Measurements from ENCODE around the gene ITGA4.

Gene ITGA4

GRCh38 chr2:181467966-181468707, 11.0 kb downstream of the ITGA4 start:
- H3K4me3 ChIP-seq (ENCODE audit: low read depth, low read length) = no peak overlapping the region
- TF ChIP-seq, protein P1, sequence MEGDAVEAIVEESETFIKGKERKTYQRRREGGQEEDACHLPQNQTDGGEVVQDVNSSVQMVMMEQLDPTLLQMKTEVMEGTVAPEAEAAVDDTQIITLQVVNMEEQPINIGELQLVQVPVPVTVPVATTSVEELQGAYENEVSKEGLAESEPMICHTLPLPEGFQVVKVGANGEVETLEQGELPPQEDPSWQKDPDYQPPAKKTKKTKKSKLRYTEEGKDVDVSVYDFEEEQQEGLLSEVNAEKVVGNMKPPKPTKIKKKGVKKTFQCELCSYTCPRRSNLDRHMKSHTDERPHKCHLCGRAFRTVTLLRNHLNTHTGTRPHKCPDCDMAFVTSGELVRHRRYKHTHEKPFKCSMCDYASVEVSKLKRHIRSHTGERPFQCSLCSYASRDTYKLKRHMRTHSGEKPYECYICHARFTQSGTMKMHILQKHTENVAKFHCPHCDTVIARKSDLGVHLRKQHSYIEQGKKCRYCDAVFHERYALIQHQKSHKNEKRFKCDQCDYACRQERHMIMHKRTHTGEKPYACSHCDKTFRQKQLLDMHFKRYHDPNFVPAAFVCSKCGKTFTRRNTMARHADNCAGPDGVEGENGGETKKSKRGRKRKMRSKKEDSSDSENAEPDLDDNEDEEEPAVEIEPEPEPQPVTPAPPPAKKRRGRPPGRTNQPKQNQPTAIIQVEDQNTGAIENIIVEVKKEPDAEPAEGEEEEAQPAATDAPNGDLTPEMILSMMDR (IDR thresholded peaks at IDR 0.05; ENCODE audit: insufficient read depth, low read length, missing control alignments) = no peak
- no peak for DNase-seq (ENCODE audit: low read depth, low spot score)
- ChIA-PET CTCF (interaction anchor here (0.7 to 4.1 kb wide), 13 partner anchors 8 to 1344 kb away, joined by 3 to 86 read pairs (median 5); partner anchors contain the start of gene ITGA4), POLR2A (no interaction called here)

GRCh38 chr2:181468811-181469210, 11.6 kb downstream of the ITGA4 start:
- no peak overlapping the region for H3K4me3 ChIP-seq (ENCODE audit: low read depth, low read length)
- POLR2A ChIA-PET = no interaction called here
- DNase-seq (ENCODE audit: low read depth, low spot score) = no peak
- TF ChIP-seq, protein P1 (IDR thresholded peaks at IDR 0.05; ENCODE audit: insufficient read depth, low read length, missing control alignments) = no peak
- CTCF ChIA-PET = interaction anchor here (1.1 to 4.1 kb wide), 6 partner anchors 8 to 1345 kb away, joined by 3 to 86 read pairs (median 29); partner anchors contain the start of gene ITGA4

GRCh38 chr2:181471226-181471625, 14.0 kb downstream of the ITGA4 start:
- no peak for DNase-seq (ENCODE audit: low read depth, low spot score)
- H3K4me3 ChIP-seq (ENCODE audit: low read depth, low read length) = no peak overlapping the region
- TF ChIP-seq, protein P1 (IDR thresholded peaks at IDR 0.05; ENCODE audit: insufficient read depth, low read length, missing control alignments) = no peak
- ChIA-PET POLR2A (no interaction called here), CTCF (interaction anchor here (1.5 to 2.6 kb wide), 2 partner anchors 14 to 366 kb away, joined by 5 to 8 read pairs; partner anchors contain the start of gene ITGA4)

DNA sequence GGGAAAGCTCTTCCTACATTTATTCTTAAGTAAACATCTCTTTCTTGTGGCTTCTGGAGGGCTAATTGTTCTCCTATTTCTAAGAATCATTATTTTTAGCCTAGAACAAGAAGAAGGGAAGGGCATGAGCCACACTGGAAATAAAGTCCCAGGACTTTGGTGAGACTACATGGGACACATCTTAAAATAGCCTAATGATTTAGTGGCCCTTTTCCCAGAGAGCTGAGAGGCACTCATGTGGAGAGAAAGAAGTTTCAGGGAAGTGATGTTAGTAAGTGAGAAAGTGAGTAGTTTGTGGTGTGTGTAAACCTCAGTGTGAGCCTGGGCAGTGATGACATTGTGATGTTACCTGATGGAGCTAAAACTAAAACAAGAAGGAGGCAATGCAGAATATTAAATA, 14.6 kb downstream of the ITGA4 start:
- no peak overlapping the region for H3K4me3 ChIP-seq (ENCODE audit: low read depth, low read length)
- POLR2A ChIA-PET = no interaction called here
- CTCF ChIA-PET = interaction anchor here (1.0 to 2.6 kb wide), 2 partner anchors 14 to 367 kb away, joined by 3 to 8 read pairs; partner anchors contain the start of gene ITGA4
- TF ChIP-seq, protein P1 (IDR thresholded peaks at IDR 0.05; ENCODE audit: insufficient read depth, low read length, missing control alignments) = no peak
- DNase-seq (ENCODE audit: low read depth, low spot score) = no peak

DNA sequence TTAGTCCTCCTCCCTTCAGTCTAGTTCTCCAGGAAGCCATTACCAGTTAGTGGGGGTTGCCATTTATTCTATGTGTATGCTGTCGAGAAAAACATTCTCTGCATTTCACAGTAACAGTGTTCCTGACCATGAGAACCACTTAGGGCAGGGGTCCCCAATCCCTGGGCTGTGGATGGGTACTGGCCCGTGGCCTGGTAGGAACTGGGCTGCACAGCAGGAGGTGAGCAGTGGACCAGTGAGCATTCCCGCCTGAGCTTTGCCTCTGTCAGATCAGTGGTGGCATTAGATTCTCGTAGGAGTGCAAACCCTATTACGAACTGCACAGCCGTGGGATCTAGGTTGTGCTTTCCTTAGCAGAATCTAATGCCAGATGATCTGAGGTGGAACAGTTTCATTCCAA, 15.8 kb downstream of the ITGA4 start:
- H3K4me3 ChIP-seq (ENCODE audit: low read depth, low read length) = no peak overlapping the region
- DNase-seq (ENCODE audit: low read depth, low spot score) = no peak
- ChIA-PET CTCF (no interaction called here), POLR2A (no interaction called here)
- TF ChIP-seq, protein P1 (IDR thresholded peaks at IDR 0.05; ENCODE audit: insufficient read depth, low read length, missing control alignments) = no peak

GRCh38 chr2:181474222-181474881, 17.2 kb downstream of the ITGA4 start:
- ChIA-PET CTCF (interaction anchor here (1.3 to 2.4 kb wide), 2 partner anchors 8 to 371 kb away, joined by 3 to 11 read pairs; no protein-coding TSS in a partner anchor), POLR2A (no interaction called here)
- H3K4me3 ChIP-seq (ENCODE audit: low read depth, low read length) = no peak overlapping the region
- TF ChIP-seq, protein P1 (IDR thresholded peaks at IDR 0.05; ENCODE audit: insufficient read depth, low read length, missing control alignments) = no peak
- DNase-seq (ENCODE audit: low read depth, low spot score) = no peak
